MM.1S (cell line): ENCODE results near the gene NEURL1.

Experiments used
- DNase-seq: peaks from one replicate; pipeline ENCODE4 v3.0.0-alpha.2; 2015
- H2AFZ ChIP-seq: fragments of 300-600 bp; sonication (generic); 2 replicates; pipeline ENCODE4 v1.6.0; 2016; ENCODE audit warnings: antibody characterized with exemption, low read length
- H3F3A ChIP-seq: fragments of 300-600 bp; sonication (generic); 2 replicates; pipeline ENCODE4 v1.6.1; 2016; ENCODE audit warnings: mild to moderate bottlenecking, antibody characterized with exemption, low read length, moderate library complexity, mixed read lengths; ENCODE audit not compliant: insufficient read depth
- H3K27ac ChIP-seq: fragments of 300-600 bp; sonication (generic); 2 replicates; pipeline ENCODE4 v1.5.1; 2016; ENCODE audit warnings: mild to moderate bottlenecking, low read length
- H3K27me3 ChIP-seq: fragments of 300-600 bp; sonication (generic); replicated peaks from 2 replicates; pipeline ENCODE4 v1.6.0; 2016; ENCODE audit warnings: low read length; ENCODE audit not compliant: insufficient read depth
- H3K36me3 ChIP-seq: fragments of 300-600 bp; sonication (generic); replicated peaks from 2 replicates; pipeline ENCODE4 v1.6.1; 2016; ENCODE audit warnings: mild to moderate bottlenecking, low read length, mixed read lengths; ENCODE audit not compliant: insufficient read depth
- H3K4me1 ChIP-seq: fragments of 300-600 bp; sonication (generic); 2 replicates; pipeline ENCODE4 v1.6.1; 2016; ENCODE audit warnings: low read length, mixed read lengths
- H3K4me2 ChIP-seq: fragments of 300-600 bp; sonication (generic); 2 replicates; pipeline ENCODE4 v1.6.0; 2016; ENCODE audit warnings: low read depth, low read length
- H3K4me3 ChIP-seq: fragments of 300-600 bp; sonication (generic); 2 replicates; pipeline ENCODE4 v1.5.1; 2016; ENCODE audit warnings: low read length, mixed read lengths
- H3K79me2 ChIP-seq: fragments of 300-600 bp; sonication (generic); 2 replicates; pipeline ENCODE4 v1.6.1; 2016; ENCODE audit warnings: mixed run types, low read length, mixed read lengths
- H3K9ac ChIP-seq: fragments of 300-600 bp; sonication (generic); 2 replicates; pipeline ENCODE4 v1.6.1; 2016; ENCODE audit warnings: low read length, mixed read lengths
- H3K9me2 ChIP-seq: fragments of 300-600 bp; sonication (generic); replicated peaks from 2 replicates; pipeline ENCODE4 v1.6.1; 2016; ENCODE audit warnings: mild to moderate bottlenecking, low read length, mixed read lengths; ENCODE audit not compliant: insufficient read depth
- H3K9me3 ChIP-seq: fragments of 300-600 bp; sonication (generic); replicated peaks from 2 replicates; pipeline ENCODE4 v1.6.1; 2016; ENCODE audit warnings: mild to moderate bottlenecking, low read length, mixed read lengths; ENCODE audit not compliant: insufficient read depth
- H4K20me1 ChIP-seq: fragments of 300-600 bp; sonication (generic); 2 replicates; pipeline ENCODE4 v1.6.1; 2016; ENCODE audit warnings: mild to moderate bottlenecking, low read length, moderate library complexity, mixed read lengths; ENCODE audit not compliant: insufficient read depth
- EZH2 ChIP-seq: fragments of 300-600 bp; sonication (generic); optimal IDR thresholded peaks from 2 replicates; pipeline ENCODE3; 2017; ENCODE audit warnings: low read depth, mild to moderate bottlenecking, antibody characterized with exemption, low read length, mixed read lengths
- EZH2phosphoT487 ChIP-seq: fragments of 300-600 bp; sonication (generic); IDR thresholded peaks from 2 replicates; pipeline ENCODE4 v1.6.1; 2018; ENCODE audit warnings: antibody characterized with exemption, low read length
- TF ChIP-seq, protein P1 (sequence below): fragments of 300-600 bp; sonication (generic); IDR thresholded peaks from 2 replicates; pipeline ENCODE4 v1.5.1; 2016; ENCODE audit warnings: antibody characterized with exemption, low read length, mixed read lengths

The NEURL1 gene

GRCh38 chr10:103451831-103452505 lies 41.5 kb upstream of the NEURL1 start, which contains the start of gene CALHM2:
Gene CALHM2 (minus strand): TSS chr10:103452370. CDS start chr10:103449941, 2,429 bp downstream.
- Histone ChIP-seq H3K36me3 (no peaks in the 10 kb centered on the region; the same call in 1 of the 2 replicates), H3K9me3 (no peaks in the 10 kb centered on the region), H4K20me1 (no peaks in the 10 kb centered on the region), H3K4me1 (no peaks in the 10 kb centered on the region), H3K27ac (peak within 1 kb of the TSS; percentile 39; the same call in 1 of the 2 replicates), H3K79me2 (peaks cover 30% of the 10 kb centered on the region), H3K9me2 (no peaks in the 10 kb centered on the region), H3K27me3 (no peaks in the 10 kb centered on the region), H3F3A (peaks cover 6% of the 10 kb centered on the region), H3K4me3 (peak within 1 kb of the TSS; percentile 74), H2AFZ (peak within 1 kb of the TSS; percentile 80), H3K4me2 (peak within 1 kb of the TSS; percentile 85), H3K9ac (peak within 1 kb of the TSS; percentile 66)
- TF ChIP-seq EZH2phosphoT487 (no peak), EZH2 (no peak)
- TF ChIP-seq, protein P1, sequence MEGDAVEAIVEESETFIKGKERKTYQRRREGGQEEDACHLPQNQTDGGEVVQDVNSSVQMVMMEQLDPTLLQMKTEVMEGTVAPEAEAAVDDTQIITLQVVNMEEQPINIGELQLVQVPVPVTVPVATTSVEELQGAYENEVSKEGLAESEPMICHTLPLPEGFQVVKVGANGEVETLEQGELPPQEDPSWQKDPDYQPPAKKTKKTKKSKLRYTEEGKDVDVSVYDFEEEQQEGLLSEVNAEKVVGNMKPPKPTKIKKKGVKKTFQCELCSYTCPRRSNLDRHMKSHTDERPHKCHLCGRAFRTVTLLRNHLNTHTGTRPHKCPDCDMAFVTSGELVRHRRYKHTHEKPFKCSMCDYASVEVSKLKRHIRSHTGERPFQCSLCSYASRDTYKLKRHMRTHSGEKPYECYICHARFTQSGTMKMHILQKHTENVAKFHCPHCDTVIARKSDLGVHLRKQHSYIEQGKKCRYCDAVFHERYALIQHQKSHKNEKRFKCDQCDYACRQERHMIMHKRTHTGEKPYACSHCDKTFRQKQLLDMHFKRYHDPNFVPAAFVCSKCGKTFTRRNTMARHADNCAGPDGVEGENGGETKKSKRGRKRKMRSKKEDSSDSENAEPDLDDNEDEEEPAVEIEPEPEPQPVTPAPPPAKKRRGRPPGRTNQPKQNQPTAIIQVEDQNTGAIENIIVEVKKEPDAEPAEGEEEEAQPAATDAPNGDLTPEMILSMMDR: no peak
- DNase-seq: peak; percentile 57

GRCh38 chr10:103452506-103453230 lies 40.8 kb upstream of the NEURL1 start:
- Histone ChIP-seq H3K4me3 (peak overlapping the region; percentile 74), H3K9me2 (no peaks in the 10 kb centered on the region), H3K27ac (no peak overlapping the region), H3K27me3 (no peaks in the 10 kb centered on the region), H3K36me3 (no peaks in the 10 kb centered on the region), H3K9ac (peak overlapping the region; percentile 66; the same call in 1 of the 2 replicates), H3K9me3 (no peaks in the 10 kb centered on the region), H2AFZ (peak overlapping the region; percentile 80), H3K4me2 (peak overlapping the region; percentile 85), H3F3A (peaks cover 6% of the 10 kb centered on the region), H4K20me1 (no peaks in the 10 kb centered on the region), H3K4me1 (0 out of 2 replicates have a peak, but pooled peaks cover under 1% of the 10 kb centered on the region), H3K79me2 (peaks cover 27% of the 10 kb centered on the region)
- DNase-seq: no peak
- TF ChIP-seq, protein P1: no peak
- TF ChIP-seq EZH2phosphoT487: no peak

DNA sequence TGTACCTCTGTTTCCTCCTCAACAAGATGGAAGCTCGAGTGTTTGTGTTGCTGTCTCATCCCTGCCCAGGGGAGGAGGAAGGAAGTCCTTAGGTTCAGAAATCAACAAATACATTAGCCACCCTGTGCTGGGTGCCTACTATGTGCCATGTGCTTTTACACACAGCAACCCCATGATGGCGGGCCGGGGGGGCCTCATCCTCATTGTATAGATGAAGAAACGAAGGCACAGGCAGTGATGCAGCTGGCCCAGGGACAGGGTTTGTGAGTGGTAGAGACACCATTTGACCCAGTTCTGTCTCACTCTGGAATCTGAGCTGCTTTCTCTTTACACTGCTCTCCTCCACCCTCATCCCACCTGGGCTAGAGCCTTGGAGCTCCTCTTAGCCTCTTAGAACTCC lies 39.5 kb upstream of the NEURL1 start:
- no peak overlapping the region for H3K4me2 ChIP-seq
- no peak for DNase-seq
- peaks cover 30% of the 10 kb centered on the region for H3K79me2 ChIP-seq
- H2AFZ ChIP-seq: no peak overlapping the region
- no peaks in the 10 kb centered on the region for H3K9me3 ChIP-seq
- no peak overlapping the region for H3K9ac ChIP-seq
- H3K9me2 ChIP-seq: no peaks in the 10 kb centered on the region
- TF ChIP-seq, protein P1: no peak
- TF ChIP-seq EZH2phosphoT487 (no peak), EZH2 (no peak)
- no peaks in the 10 kb centered on the region for H3K27me3 ChIP-seq
- no peak overlapping the region for H3K4me3 ChIP-seq
- peaks cover 6% of the 10 kb centered on the region for H3F3A ChIP-seq
- H3K36me3 ChIP-seq: no peaks in the 10 kb centered on the region
- peaks cover 12% of the 10 kb centered on the region for H3K4me1 ChIP-seq
- no peaks in the 10 kb centered on the region for H4K20me1 ChIP-seq
- H3K27ac ChIP-seq: no peak overlapping the region
